ENCODE data around the gene FARSA.
"Not testable (repeated sequence)": the region's sequence is repeated elsewhere in the genome, so short reads cannot be mapped to it uniquely, and the experiment has no call there.

DNA sequence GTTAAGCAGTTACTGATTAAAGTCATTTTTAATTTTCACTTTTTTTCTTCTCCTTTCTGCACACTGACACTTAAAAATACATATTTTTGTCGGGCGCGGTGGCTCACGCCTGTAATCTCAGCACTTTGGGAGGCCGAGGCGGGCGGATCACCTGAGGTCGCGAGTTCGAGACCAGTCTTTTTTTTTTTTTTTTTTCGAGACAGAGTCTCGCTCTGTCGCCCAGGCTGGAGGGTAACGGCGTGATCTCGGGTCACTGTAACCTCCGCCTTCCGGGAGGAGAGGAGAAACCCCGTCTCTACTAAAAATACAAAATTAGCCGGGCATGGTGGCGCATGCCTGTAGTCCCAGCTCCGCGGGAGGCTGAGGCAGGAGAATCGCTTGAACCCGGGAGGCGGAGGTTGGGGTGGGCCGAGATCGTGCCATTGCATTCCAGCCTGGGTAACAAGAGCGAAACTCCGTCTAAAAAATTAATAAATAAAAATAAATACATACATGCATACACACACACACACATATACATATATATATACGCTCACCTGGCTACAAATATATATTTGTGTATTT, 24.0 kb upstream of the FARSA start:
- TF ChIP-seq, protein P1, sequence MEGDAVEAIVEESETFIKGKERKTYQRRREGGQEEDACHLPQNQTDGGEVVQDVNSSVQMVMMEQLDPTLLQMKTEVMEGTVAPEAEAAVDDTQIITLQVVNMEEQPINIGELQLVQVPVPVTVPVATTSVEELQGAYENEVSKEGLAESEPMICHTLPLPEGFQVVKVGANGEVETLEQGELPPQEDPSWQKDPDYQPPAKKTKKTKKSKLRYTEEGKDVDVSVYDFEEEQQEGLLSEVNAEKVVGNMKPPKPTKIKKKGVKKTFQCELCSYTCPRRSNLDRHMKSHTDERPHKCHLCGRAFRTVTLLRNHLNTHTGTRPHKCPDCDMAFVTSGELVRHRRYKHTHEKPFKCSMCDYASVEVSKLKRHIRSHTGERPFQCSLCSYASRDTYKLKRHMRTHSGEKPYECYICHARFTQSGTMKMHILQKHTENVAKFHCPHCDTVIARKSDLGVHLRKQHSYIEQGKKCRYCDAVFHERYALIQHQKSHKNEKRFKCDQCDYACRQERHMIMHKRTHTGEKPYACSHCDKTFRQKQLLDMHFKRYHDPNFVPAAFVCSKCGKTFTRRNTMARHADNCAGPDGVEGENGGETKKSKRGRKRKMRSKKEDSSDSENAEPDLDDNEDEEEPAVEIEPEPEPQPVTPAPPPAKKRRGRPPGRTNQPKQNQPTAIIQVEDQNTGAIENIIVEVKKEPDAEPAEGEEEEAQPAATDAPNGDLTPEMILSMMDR (IDR thresholded peaks at IDR 0.05), result not testable (repeated sequence)
- not testable (repeated sequence) for TF ChIP-seq POLR2A, POLR2AphosphoS5, EP300 (IDR thresholded peaks at IDR 0.05)

Data from upper lobe of left lung (tissue), 4 donors.